ENCODE data around the gene MCUR1. TPM values are rescaled to one million over a fixed set of nuclear protein-coding genes. Genes with fewer than 3 reads are reported as not detected.
"Not testable (repeated sequence)": the region's sequence is repeated elsewhere in the genome, so short reads cannot be mapped to it uniquely, and the experiment has no call there.

The MCUR1 gene
- polyA plus RNA-seq, 2 of the 4 experiments (the other 2 are of a cell fraction): 11.6 to 15.6 TPM

- POLR2A ChIA-PET: no interaction called here
- TF ChIP-seq, protein P1, sequence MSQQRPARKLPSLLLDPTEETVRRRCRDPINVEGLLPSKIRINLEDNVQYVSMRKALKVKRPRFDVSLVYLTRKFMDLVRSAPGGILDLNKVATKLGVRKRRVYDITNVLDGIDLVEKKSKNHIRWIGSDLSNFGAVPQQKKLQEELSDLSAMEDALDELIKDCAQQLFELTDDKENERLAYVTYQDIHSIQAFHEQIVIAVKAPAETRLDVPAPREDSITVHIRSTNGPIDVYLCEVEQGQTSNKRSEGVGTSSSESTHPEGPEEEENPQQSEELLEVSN (IDR thresholded peaks at IDR 0.05; ENCODE audit: borderline replicate concordance, low read depth): no peak
- TF ChIP-seq RAD21 (conservative IDR thresholded peaks at IDR 0.05 in 1 of 2, IDR thresholded peaks at IDR 0.05 in 1 of 2) (no peak), POLR2A (IDR thresholded peaks at IDR 0.05; ENCODE audit: low read length) (no peak), MAZ (IDR thresholded peaks at IDR 0.05; ENCODE audit: borderline replicate concordance, low read depth, low read length) (no peak), EP300 (IDR thresholded peaks at IDR 0.05) (no peak), PHF8 (IDR thresholded peaks at IDR 0.05; ENCODE audit: borderline replicate concordance, low read depth) (no peak), ESRRA (IDR thresholded peaks at IDR 0.05; ENCODE audit: borderline replicate concordance, low read length) (no peak), NR3C1 (IDR thresholded peaks at IDR 0.05) (no peak), HEYL (CRISPR knock-in tag; IDR thresholded peaks at IDR 0.05) (no peak), HOXA7 (CRISPR knock-in tag; IDR thresholded peaks at IDR 0.05) (no peak), HOXB13 (CRISPR knock-in tag; IDR thresholded peaks at IDR 0.05; ENCODE audit: low read depth) (no peak), CHD4 (IDR thresholded peaks at IDR 0.05; ENCODE audit: borderline replicate concordance) (no peak)
- TF ChIP-seq, protein P2, sequence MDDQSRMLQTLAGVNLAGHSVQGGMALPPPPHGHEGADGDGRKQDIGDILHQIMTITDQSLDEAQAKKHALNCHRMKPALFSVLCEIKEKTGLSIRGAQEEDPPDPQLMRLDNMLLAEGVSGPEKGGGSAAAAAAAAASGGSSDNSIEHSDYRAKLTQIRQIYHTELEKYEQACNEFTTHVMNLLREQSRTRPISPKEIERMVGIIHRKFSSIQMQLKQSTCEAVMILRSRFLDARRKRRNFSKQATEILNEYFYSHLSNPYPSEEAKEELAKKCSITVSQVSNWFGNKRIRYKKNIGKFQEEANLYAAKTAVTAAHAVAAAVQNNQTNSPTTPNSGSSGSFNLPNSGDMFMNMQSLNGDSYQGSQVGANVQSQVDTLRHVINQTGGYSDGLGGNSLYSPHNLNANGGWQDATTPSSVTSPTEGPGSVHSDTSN (IDR thresholded peaks at IDR 0.05): no peak
- TF ChIP-seq, protein P3, sequence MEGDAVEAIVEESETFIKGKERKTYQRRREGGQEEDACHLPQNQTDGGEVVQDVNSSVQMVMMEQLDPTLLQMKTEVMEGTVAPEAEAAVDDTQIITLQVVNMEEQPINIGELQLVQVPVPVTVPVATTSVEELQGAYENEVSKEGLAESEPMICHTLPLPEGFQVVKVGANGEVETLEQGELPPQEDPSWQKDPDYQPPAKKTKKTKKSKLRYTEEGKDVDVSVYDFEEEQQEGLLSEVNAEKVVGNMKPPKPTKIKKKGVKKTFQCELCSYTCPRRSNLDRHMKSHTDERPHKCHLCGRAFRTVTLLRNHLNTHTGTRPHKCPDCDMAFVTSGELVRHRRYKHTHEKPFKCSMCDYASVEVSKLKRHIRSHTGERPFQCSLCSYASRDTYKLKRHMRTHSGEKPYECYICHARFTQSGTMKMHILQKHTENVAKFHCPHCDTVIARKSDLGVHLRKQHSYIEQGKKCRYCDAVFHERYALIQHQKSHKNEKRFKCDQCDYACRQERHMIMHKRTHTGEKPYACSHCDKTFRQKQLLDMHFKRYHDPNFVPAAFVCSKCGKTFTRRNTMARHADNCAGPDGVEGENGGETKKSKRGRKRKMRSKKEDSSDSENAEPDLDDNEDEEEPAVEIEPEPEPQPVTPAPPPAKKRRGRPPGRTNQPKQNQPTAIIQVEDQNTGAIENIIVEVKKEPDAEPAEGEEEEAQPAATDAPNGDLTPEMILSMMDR (IDR thresholded peaks at IDR 0.05): no peak
- H3K27ac ChIP-seq: no peak overlapping the region
- no peak for DNase-seq (ENCODE audit: low read depth in 1 of 2, low spot score in 1 of 2)
- CTCF ChIA-PET: interaction anchor here (1.1 to 2.0 kb wide), 3 partner anchors 8 to 343 kb away, joined by 3 to 9 read pairs (median 4); no protein-coding TSS in a partner anchor
- FAIRE-seq: no peak
- H3K9me3 ChIP-seq: no peaks in the 10 kb centered on the region
- ATAC-seq: no peak
- 91% methylated on average over 8 of the region's 8 CpGs for WGBS (ENCODE audit: missing lambda C conversion rate)
- no peaks in the 10 kb centered on the region for H3K4me1 ChIP-seq
- H3K4me3 ChIP-seq: no peak overlapping the region
- H3K4me2 ChIP-seq: no peak overlapping the region
Measured at GRCh38 chr6:13787137-13787536, 27.2 kb downstream of the MCUR1 start.

DNA sequence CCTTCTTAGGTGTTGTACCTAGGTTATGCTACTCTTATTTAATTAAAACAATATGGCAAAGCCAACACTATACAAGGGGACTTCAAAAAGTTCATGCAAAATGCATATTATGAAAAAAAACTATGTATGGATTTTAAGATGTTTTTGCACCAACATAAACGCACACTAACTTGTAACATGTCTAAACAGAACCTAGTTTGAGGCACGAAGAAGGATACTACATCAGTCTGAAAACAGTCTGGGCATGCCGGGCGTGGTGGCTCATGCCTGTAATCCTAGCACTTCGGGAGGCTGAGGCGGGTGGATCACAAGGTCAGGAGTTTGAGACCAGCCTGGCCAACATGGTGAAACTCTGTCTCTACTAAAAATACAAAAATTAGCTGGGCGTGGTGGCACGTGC is 34.2 kb downstream of the MCUR1 start:
- FAIRE-seq; H3K4me2 ChIP-seq; DNase-seq (ENCODE audit: low read depth in 1 of 2, low spot score in 1 of 2); ATAC-seq; H3K4me1 ChIP-seq; H3K9me3 ChIP-seq; H3K4me3 ChIP-seq; POLR2A ChIA-PET; H3K27ac ChIP-seq: not testable (repeated sequence)
- 92% methylated on average over 7 of the region's 8 CpGs for WGBS (ENCODE audit: missing lambda C conversion rate)
- CTCF ChIA-PET: interaction anchor here (0.6 kb wide), 1 partner anchor 15 kb away, joined by 3 read pairs; no protein-coding TSS in a partner anchor

- H3K4me1 ChIP-seq: no peaks in the 10 kb centered on the region
- H3K9me3 ChIP-seq: no peaks in the 10 kb centered on the region
- ChIA-PET POLR2A (no interaction called here), CTCF (interaction anchor here (0.5 to 0.8 kb wide), 2 partner anchors 9 to 10 kb away, joined by 3 to 4 read pairs; no protein-coding TSS in a partner anchor)
- WGBS (ENCODE audit: missing lambda C conversion rate): 87% methylated on average over 6 of the region's 6 CpGs
- H3K4me3 ChIP-seq: no peak overlapping the region
- ATAC-seq (no peak), FAIRE-seq (no peak), DNase-seq (ENCODE audit: low read depth in 1 of 2, low spot score in 1 of 2) (no peak)
- H3K4me2 ChIP-seq: no peak overlapping the region
- TF ChIP-seq CHD4 (IDR thresholded peaks at IDR 0.05; ENCODE audit: borderline replicate concordance): no peak
- no peak for TF ChIP-seq ZNF302 (CRISPR knock-in tag; IDR thresholded peaks at IDR 0.05)
- no peak for TF ChIP-seq MAZ (IDR thresholded peaks at IDR 0.05; ENCODE audit: borderline replicate concordance, low read depth, low read length)
- TF ChIP-seq KDM5A (IDR thresholded peaks at IDR 0.05): no peak
- TF ChIP-seq BCL3 (IDR thresholded peaks at IDR 0.05): no peak
- no peak for TF ChIP-seq EHMT2 (IDR thresholded peaks at IDR 0.05; ENCODE audit: low read depth)
- TF ChIP-seq HOXB13 (CRISPR knock-in tag; IDR thresholded peaks at IDR 0.05; ENCODE audit: low read depth): no peak
- TF ChIP-seq MAFK (IDR thresholded peaks at IDR 0.05; ENCODE audit: partially characterized antibody): no peak
- TF ChIP-seq, protein P4, sequence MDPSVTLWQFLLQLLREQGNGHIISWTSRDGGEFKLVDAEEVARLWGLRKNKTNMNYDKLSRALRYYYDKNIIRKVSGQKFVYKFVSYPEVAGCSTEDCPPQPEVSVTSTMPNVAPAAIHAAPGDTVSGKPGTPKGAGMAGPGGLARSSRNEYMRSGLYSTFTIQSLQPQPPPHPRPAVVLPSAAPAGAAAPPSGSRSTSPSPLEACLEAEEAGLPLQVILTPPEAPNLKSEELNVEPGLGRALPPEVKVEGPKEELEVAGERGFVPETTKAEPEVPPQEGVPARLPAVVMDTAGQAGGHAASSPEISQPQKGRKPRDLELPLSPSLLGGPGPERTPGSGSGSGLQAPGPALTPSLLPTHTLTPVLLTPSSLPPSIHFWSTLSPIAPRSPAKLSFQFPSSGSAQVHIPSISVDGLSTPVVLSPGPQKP (IDR thresholded peaks at IDR 0.05; ENCODE audit: low read depth, low read length): no peak
- TF ChIP-seq TFCP2L1 (CRISPR knock-in tag; IDR thresholded peaks at IDR 0.05): no peak
- no peak for TF ChIP-seq CBX2 (IDR thresholded peaks at IDR 0.05; ENCODE audit: borderline replicate concordance, low read depth)
- TF ChIP-seq MYC (IDR thresholded peaks at IDR 0.05; ENCODE audit: borderline replicate concordance, low read length): no peak
- no peak overlapping the region for H3K27ac ChIP-seq
Measured at GRCh38 chr6:13778028-13778427, 36.3 kb downstream of the MCUR1 start.

Data from A549 (cell line).